GM19193 (cell line): Measurements from ENCODE around the gene PIK3CB.

ENCODE experiments used
- POLR2A ChIP-seq: IDR thresholded peaks from 4 replicates; pipeline ENCODE4 v1.6.1; 2011; ENCODE audit not compliant: insufficient read depth, insufficient read length; ENCODE audit errors: extremely low read depth

PIK3CB gene

GRCh38 chr3:138681463-138682220 is 153.1 kb downstream of the PIK3CB start:
- TF ChIP-seq POLR2A = no peak

GRCh38 chr3:138678874-138679392 is 155.8 kb downstream of the PIK3CB start:
- TF ChIP-seq POLR2A = no peak

GRCh38 chr3:138678086-138678485 is 156.6 kb downstream of the PIK3CB start:
- TF ChIP-seq POLR2A = no peak

GRCh38 chr3:138675393-138675792 is 159.3 kb downstream of the PIK3CB start:
- no peak for TF ChIP-seq POLR2A

DNA sequence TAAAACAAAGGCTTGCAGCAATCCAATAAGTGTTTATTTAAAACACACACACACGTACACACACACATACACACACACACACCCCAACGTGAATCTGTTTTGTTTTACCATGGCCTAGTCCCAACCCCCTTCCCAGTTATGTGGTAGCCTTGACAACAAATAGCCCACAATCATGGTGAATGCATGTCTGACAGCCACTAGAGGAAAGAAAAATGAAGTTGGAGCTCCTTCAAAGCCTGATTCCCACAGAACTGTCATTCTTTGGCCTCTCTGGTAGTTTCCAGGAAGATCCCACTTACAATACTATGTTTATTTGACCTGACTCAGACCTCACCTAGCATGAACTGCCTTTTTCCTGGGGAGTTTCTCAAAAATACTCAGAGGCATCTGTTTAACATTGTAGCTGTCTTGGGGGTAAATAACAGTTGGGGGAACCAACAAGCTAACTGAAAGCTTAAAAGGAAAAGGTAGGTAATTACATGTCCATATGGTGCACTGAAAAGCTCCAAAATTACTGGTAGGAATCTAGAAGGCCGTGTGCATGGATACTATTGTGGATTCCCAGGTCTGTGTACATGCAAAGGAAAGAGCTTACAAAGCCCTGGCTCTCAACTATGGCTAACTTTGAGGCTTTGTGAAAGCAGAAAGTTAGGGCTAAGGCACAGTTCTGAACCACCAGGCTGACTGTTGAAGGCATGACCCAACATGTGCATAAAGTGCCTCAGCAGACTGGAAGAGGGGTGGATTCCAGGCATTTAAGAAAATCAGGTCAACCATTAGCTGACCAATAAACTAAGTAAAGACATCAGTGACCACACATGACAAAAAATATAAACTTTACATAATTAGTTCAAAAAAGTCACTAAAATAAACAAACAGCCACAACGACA is 160.8 kb downstream of the PIK3CB start:
- TF ChIP-seq POLR2A = no peak

DNA sequence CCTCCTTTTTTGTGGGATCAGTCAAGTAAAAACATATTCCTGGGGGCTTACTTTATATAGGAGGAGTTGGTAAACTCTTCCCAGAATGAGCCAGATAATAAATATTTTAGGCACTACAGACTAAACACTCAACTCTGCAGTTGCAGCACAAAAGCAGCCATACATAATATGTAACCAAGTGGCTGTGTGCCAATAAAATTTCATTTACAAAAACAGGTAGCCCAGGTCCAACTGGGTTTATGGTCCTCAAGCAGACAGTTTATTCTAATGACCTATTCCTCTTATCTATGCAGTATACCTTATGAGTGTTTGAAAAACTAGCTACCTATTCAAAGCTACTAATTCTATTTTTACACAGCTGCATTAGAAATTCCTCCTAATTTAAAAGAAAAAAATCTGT is 164.3 kb downstream of the PIK3CB start:
- TF ChIP-seq POLR2A = no peak

DNA sequence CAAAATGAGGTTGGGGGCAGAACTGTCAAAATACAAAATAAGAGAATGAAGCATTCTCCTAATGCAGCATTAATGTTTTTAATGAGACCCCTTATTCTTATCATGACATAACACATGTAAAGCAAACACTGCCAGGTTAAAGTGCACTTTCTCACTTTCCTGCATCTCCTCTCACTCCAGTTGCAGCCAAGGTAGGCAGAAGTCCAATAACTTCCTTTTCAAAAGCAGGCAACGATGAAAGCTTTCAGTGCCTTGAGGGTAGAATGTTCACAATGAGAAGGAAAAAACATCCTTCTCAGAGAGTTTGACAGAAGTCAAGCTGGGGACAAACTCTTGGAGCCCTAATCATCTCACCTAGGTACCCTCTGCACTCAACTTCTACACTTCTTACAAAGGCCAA is 166.6 kb downstream of the PIK3CB start:
- TF ChIP-seq POLR2A = no peak

DNA sequence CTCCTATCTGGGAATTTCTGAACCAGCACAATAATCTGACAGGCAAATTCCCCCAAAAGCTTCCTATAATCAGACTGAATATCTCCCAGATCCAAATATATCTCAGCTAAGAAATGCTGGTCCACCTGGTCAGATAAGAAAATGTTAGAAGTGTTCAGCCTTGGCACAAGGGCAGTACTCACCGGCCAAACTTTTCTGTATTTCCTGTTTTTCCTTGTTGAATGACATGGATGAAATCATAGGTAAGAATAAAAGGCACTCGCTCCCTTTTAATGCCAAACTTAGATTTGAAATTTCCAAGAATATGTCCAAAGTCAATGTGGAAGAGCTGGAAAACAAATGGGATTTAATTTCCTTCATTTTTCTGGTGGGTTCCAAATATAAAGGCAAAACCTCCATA is 177.2 kb downstream of the PIK3CB start:
- no peak for TF ChIP-seq POLR2A

- TF ChIP-seq POLR2A = no peak
Observed at GRCh38 chr3:138653567-138653966, 181.2 kb downstream of the PIK3CB start.

DNA sequence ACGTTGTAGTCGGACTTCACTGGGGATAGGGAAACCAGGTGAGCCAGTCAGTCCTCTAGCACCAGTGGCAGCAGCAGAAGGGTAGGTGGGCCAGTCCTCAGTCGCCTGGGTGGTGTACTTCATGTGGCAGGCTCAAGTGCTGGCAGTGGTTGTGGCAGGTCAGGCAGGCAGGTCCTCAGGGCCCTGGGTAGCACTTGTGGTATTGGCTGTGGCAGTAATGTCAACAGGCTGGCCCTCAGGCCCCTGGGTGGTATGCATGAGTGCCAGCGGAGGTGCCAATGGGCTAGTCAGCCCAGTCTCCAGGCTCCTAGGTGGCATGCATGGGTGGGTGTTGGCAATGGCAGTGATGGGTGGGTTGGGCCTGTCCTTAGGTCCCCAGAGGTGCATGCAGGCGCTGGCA is 185.6 kb downstream of the PIK3CB start:
- TF ChIP-seq POLR2A = no peak

GRCh38 chr3:138646513-138646912 is 188.2 kb downstream of the PIK3CB start:
- TF ChIP-seq POLR2A = no peak

GRCh38 chr3:138646008-138646407 is 188.7 kb downstream of the PIK3CB start:
- TF ChIP-seq POLR2A = no peak

DNA sequence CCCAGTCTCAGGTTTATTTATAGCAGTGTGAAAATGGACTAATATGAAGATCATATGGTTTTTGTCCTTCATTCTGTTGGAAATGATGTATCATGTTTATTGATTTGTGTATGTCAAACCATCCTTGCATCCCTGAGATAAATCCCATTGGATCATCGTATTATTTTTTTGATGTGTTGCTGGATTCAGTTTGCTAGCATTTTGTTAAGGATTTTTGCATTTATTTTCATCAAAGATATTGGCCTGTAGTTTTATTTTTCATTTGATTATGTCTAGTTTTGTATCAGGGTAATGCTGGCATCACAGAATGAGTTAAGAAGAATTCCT is 191.8 kb downstream of the PIK3CB start:
- no peak for TF ChIP-seq POLR2A

DNA sequence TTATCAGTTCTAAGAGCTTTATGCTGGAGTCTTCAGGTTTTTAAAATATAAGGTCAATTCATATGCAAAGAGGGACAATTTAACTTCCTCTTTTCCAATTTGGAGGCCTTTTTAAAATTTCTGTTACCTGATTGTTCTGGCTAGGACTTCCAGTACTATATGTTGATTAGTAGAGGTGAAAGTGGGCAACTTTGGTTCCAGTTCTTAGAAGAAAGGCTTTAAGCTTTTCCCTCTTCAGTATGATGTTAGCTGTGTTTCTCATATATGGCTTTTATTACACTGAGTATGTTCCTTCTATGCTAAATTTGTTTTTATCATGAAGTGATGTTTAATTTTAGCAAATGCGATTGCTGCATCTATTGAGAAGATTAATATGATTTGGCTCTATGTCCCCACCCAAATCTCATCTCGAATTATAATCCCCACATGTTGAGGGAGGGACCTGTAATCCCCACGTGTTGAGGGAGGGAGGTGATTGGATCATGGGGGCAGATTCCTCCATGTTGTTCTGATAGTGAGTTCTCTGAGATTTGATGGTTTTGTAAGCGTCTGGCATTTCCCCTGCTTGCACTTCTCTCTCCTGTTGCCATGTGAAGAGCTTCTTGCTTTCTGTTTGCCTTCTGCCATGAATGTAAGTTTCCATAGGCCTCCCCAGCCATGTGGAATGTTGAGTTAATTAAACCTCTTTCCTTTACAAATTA is 192.4 kb downstream of the PIK3CB start:
- no peak for TF ChIP-seq POLR2A

DNA sequence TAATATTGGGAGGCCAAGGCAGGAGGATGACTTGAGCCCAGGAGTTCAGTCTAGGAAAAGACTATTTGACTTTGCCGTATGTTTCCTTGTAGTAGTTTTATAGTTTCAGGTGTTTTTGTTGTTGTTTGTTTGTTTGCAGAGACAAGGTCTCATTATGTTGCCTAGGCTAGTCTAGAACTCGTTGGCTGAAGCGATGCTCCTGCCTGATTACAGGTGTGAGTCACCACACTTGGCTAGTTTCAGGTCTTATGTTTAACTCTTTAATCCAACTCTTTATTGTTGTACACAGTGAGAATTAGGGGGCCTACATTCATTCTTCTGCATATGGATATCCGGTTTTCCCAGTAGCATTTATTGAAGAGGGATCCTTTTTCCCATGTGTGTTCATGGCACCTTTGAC is 194.2 kb downstream of the PIK3CB start:
- TF ChIP-seq POLR2A = no peak
